Subcutaneous abdominal adipose tissue (tissue), 5 donors: Measurements from ENCODE around the gene NF2.

Experiments
- H3K27ac ChIP-seq: one replicate; pipeline ENCODE4 v1.7.0; 2013; ENCODE audit warnings: low read depth, mild to moderate bottlenecking, inconsistent platforms, low read length, moderate library complexity
- H3K27me3 ChIP-seq, 5 donors: one replicate each; pipeline ENCODE4 v1.7.0; 2013; ENCODE audit warnings: low read length in 5 of 5, inconsistent platforms in 1 of 5; ENCODE audit not compliant: control insufficient read depth in 5 of 5, insufficient read depth in 4 of 5
- H3K36me3 ChIP-seq, 5 donors: one replicate each; pipeline ENCODE4 v1.7.0; 2013; ENCODE audit warnings: low read length in 5 of 5; ENCODE audit not compliant: control insufficient read depth in 5 of 5, insufficient read depth in 5 of 5
- H3K4me1 ChIP-seq, 5 donors: one replicate each; pipeline ENCODE4 v1.7.0; 2013; ENCODE audit warnings: low read length in 5 of 5, mild to moderate bottlenecking in 3 of 5, moderate library complexity in 1 of 5; ENCODE audit not compliant: control insufficient read depth in 5 of 5, insufficient read depth in 5 of 5
- H3K4me3 ChIP-seq, 5 donors: one replicate each; pipeline ENCODE4 v1.7.0; 2013; ENCODE audit warnings: low read length in 5 of 5, low read depth in 1 of 5
- H3K9ac ChIP-seq, 5 donors: one replicate each; pipeline ENCODE4 v1.7.0; 2013; ENCODE audit warnings: low read length in 5 of 5, mild to moderate bottlenecking in 4 of 5, moderate library complexity in 3 of 5
- H3K9me3 ChIP-seq, 5 donors: one replicate each; pipeline ENCODE4 v1.7.0; 2013; ENCODE audit warnings: low read length in 5 of 5; ENCODE audit not compliant: control insufficient read depth in 5 of 5
- donor health status: healthy.
- donor health status: healthy.
- donor health status: healthy.
- donor health status: healthy.
- donor health status: healthy.

The NF2 gene

DNA sequence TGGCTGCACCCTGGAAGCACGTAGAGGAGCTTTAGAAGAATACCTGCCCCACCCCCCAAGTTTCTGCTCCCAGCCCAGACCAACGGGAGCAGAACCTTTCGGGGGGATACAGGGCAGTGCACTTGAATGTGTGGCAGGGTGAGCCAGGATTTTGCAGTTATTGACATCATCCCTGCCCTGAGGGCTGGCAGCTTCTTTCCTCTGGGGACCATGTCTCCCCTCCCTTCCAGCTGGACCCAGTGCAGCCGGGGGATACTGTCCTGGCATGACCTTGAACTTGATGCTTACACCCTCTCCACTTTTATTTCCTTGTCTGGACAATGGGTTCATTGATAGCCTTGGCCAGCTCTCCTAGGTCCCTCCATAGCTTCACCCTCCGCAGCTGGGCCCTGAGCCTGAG, 112.3 kb downstream of the NF2 start:
- H3K9me3 ChIP-seq: no peaks in the 10 kb centered on the region
- H3K9ac ChIP-seq: no peak overlapping the region
- H3K27ac ChIP-seq: no peak overlapping the region
- no peak overlapping the region for H3K4me3 ChIP-seq
- peaks cover 29 to 49% (median 43%) of the 10 kb centered on the region in 5 donors for H3K27me3 ChIP-seq
- no peaks in the 10 kb centered on the region for H3K36me3 ChIP-seq
- peaks cover 0 to 7% (median 3%) of the 10 kb centered on the region in 5 donors for H3K4me1 ChIP-seq

DNA sequence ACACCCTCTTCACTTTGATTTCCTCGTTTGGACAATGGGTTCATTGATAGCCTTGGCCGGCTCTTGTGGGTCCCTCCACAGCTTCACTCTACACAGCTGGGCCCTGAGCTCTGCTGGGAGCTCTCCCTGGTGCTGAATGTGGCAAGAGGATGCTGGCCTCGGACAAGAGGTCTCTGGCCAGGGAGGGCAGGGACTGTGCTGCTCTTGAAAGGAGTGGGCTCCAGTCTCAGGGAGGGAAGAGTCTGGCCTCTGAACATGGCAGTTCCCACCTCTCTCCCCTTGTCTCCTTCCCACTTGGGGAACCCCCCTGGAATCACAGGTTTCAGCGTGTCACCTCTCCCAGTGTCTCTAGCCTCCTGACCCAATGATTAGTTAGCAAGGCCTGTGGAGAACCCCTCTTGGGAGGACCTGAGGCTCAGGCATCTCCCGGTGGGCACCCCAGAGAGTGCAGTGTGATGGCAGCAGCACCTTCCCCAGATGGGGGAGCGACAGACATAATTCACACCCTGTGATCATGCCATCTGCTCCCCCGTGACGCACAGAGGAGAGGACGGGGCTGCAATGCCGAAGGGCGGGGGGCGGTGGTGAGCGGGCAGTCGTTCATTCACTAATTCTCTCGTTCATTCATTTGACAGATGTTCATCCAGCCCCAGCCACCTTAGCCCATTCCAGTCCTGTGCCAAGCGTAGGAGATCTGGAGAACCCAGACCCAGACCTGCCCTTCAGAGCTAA, 113.5 kb downstream of the NF2 start:
- Histone ChIP-seq H3K9me3 (no peaks in the 10 kb centered on the region), H3K9ac (no peak overlapping the region), H3K36me3 (no peaks in the 10 kb centered on the region), H3K4me1 (peaks cover 0 to 3% (median 3%) of the 10 kb centered on the region in 5 donors), H3K27ac (no peak overlapping the region), H3K27me3 (peaks cover 34 to 55% (median 53%) of the 10 kb centered on the region in 5 donors), H3K4me3 (no peak overlapping the region)

GRCh38 chr22:29717789-29718188, 114.4 kb downstream of the NF2 start:
- Histone ChIP-seq H3K4me1 (peaks cover 0 to 3% (median 3%) of the 10 kb centered on the region in 5 donors), H3K27me3 (peaks cover 37 to 62% (median 57%) of the 10 kb centered on the region in 5 donors), H3K4me3 (no peak overlapping the region), H3K9me3 (no peaks in the 10 kb centered on the region), H3K36me3 (no peaks in the 10 kb centered on the region), H3K27ac (no peak overlapping the region), H3K9ac (no peak overlapping the region)

DNA sequence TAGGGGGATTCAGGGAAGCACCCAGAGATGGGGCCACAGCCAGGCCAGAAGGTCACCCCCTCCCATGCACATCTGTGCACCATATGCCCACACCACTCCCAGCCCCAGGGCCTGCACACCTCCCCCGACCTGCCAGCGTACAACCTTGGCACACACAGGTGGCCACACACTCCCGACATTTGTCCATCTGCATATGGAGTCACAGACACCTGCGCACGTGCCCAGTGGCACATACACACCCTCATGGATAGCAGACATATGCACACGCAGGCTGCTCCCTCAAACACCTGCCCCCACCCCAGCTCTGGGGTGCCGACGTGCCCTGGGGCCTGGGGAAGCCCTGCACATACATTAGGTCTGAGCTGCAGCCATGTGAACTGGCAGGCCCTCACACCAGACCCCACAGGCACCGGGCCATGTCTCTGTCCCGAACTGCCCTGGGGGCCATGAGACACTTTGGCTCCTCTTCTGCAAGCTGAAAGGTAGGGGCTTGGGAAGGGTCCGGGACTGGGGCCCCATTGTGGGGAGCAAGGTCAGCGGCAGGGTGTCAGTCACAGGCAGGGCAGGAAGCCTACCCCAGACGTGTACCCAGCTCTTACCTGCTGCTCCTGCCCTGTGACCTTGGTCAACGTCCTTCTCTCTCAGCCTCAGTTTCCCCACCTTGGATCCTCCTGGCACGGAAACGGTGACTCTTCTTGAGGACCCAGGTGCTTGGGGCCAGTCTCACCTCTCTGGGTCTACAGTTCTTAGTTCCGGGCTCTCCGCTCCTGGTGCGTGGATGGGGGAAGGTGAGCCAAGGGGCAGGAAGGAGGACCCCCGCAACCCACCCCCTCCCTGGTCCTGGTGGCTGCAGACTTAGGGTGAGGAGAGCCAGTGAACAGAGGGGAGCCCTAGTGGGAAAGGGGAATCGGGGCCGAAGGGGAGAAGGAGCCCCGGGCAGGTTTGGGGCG, 115.8 kb downstream of the NF2 start:
- H3K4me3 ChIP-seq: no peak overlapping the region
- peaks cover 37 to 61% (median 54%) of the 10 kb centered on the region in 5 donors for H3K27me3 ChIP-seq
- H3K9ac ChIP-seq: no peak overlapping the region
- no peak overlapping the region for H3K27ac ChIP-seq
- H3K4me1 ChIP-seq: peaks cover 0 to 3% (median 3%) of the 10 kb centered on the region in 5 donors
- no peaks in the 10 kb centered on the region for H3K9me3 ChIP-seq
- H3K36me3 ChIP-seq: no peaks in the 10 kb centered on the region

DNA sequence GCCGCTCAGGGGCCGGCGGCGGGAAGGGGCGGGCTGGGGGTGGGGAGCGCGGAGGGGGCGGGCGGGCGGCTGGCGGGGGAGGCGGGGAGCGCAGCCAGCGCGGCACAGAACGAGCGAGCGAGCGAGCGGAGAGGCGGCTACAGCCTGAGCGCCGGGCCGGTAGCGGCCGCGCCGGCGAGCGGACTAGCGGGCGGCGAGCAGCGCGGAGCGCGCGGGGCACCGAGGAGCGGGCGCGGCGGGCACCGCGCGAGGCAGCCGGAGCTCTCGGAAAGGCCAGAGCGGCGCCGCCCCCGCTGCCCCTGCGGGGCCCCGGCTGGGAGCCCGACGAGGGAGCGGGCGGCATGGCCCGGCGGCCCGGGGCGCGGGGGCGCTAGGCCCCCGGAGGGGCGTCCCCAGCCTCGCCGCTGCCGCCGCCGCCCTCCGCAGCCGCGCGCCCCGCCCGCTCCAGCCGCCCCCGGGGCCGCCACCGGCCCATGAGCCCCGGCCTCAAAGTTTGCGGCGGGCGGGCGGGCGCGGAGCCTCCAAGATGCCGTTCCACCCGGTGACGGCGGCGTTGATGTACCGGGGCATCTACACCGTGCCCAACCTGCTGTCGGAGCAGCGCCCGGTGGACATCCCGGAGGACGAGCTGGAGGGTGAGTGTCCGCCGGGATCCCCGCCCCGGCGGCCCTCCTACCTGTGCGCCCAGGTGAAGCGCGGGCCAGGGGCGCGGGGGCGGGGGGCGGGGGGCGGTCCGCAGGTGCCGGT, 116.6 kb downstream of the NF2 start, which contains the start of gene CABP7:
TSS of gene CABP7 (plus strand) at position 105 of the 747 bp plus-strand sequence. CDS start at position 527, 422 bp downstream.
- Histone ChIP-seq H3K4me1 (peaks cover 0 to 3% (median 3%) of the 10 kb centered on the region in 5 donors), H3K27me3 (peaks cover 29 to 60% (median 50%) of the 10 kb centered on the region in 5 donors), H3K36me3 (no peaks in the 10 kb centered on the region), H3K9ac (no peak within 1 kb of the TSS), H3K9me3 (no peaks in the 10 kb centered on the region), H3K27ac (no peak within 1 kb of the TSS), H3K4me3 (no peak within 1 kb of the TSS)

DNA sequence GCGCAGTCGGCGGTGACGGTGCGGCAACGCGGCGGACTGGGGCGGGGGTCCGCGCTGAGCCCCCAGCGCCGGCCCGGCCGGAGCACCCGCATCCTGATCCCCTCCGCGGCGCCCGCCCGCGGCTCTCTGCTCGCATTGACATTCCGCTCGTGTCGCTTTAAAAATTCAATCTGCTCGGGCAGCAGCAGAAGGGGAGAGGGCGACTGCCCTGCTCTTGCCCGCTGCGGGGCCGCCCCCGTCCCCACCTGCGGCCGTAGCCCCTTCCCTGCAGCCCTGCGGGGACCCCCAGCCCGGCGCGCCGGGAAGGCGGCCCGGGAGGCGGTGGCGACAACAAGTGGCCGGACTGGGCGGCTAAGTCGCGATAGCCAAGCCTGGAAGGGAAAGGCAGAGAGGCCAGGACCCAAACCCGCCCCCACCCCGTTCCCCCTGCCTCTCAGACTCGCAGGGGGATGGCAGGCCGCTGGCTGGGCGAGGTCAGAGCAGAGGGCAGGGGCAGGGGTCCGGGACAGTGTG, 117.4 kb downstream of the NF2 start:
- H3K27ac ChIP-seq: no peak overlapping the region
- H3K4me3 ChIP-seq: no peak overlapping the region
- H3K36me3 ChIP-seq: no peaks in the 10 kb centered on the region
- H3K9ac ChIP-seq: no peak overlapping the region
- no peaks in the 10 kb centered on the region for H3K9me3 ChIP-seq
- H3K4me1 ChIP-seq: peaks cover 0 to 3% (median 3%) of the 10 kb centered on the region in 5 donors
- peaks cover 29 to 56% (median 51%) of the 10 kb centered on the region in 5 donors for H3K27me3 ChIP-seq

GRCh38 chr22:29722151-29722550, 118.7 kb downstream of the NF2 start:
- Histone ChIP-seq H3K9me3 (no peaks in the 10 kb centered on the region), H3K9ac (no peak overlapping the region), H3K27me3 (peaks cover 29 to 62% (median 52%) of the 10 kb centered on the region in 5 donors), H3K36me3 (no peaks in the 10 kb centered on the region), H3K4me1 (peaks cover 0 to 6% (median 3%) of the 10 kb centered on the region in 5 donors), H3K4me3 (no peak overlapping the region), H3K27ac (no peak overlapping the region)

GRCh38 chr22:29722587-29722986, 119.2 kb downstream of the NF2 start:
- H3K27ac ChIP-seq: no peak overlapping the region
- peaks cover 29 to 62% (median 50%) of the 10 kb centered on the region in 5 donors for H3K27me3 ChIP-seq
- H3K36me3 ChIP-seq: no peaks in the 10 kb centered on the region
- no peak overlapping the region for H3K4me3 ChIP-seq
- H3K9ac ChIP-seq: no peak overlapping the region
- peaks cover 0 to 7% (median 3%) of the 10 kb centered on the region in 5 donors for H3K4me1 ChIP-seq
- no peaks in the 10 kb centered on the region for H3K9me3 ChIP-seq

DNA sequence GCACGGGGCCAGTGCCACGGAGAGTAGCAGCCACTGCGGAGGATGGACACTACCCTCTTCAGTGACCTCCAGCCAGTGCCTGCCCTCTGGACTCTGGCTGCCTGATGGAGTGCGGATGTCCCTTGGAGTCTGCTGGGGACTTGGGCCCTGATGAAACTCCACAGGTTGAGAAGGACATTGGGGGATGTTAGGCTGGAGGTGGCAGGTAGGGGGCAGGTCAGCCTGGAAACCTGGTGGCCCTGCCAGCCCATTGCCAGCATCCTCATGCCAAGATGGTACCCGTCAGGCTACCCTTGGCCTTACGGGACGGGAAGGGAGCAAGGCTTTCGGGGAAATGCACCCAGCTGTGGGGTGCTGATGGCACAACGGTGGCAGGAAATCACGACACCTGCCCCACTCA, 120.3 kb downstream of the NF2 start:
- Histone ChIP-seq H3K4me3 (no peak overlapping the region), H3K36me3 (no peaks in the 10 kb centered on the region), H3K4me1 (peaks cover 0 to 7% (median 3%) of the 10 kb centered on the region in 5 donors), H3K9me3 (no peaks in the 10 kb centered on the region), H3K27me3 (peaks cover 22 to 52% (median 43%) of the 10 kb centered on the region in 5 donors), H3K9ac (no peak overlapping the region), H3K27ac (no peak overlapping the region)
